Activated CD8-positive, alpha-beta memory T cell treated with anti-CD3 and anti-CD28 coated beads for 24 hours (primary cell): ENCODE measurements around the gene DIPK2B.

Experiments
- DNase-seq: peaks from one replicate; pipeline ENCODE4 v3.0.0-alpha.2; 2020

DIPK2B gene

GRCh38 chrX:45200741-45201234 lies at the start of gene DIPK2B:
TSS of gene DIPK2B (minus strand) at chrX:45200876. CDS start at chrX:45200826, 50 bp downstream.
- no peak for DNase-seq

- DNase-seq = no peak
These were observed 39.6 kb upstream of the DIPK2B start for GRCh38 chrX:45240301-45240700.

DNA sequence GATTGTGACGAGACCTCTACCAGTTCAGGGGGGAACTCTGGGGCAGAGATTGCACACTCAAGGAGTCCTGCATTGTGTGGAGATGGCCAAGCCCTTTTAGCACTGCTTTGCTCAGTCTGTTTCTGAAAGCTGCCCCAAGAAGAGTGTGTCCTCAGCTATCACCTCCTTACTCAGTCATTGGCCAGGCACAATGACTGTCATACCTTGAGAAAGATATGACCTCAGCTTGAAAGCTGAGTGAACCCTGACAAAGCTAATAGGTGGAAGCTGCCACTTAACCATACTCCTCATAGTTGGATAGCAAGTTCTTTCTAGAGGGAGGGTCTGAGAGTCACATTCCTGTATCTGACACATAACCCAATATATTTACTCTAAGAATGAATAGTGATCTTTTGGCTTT lies 37.8 kb upstream of the DIPK2B start:
- no peak for DNase-seq

DNA sequence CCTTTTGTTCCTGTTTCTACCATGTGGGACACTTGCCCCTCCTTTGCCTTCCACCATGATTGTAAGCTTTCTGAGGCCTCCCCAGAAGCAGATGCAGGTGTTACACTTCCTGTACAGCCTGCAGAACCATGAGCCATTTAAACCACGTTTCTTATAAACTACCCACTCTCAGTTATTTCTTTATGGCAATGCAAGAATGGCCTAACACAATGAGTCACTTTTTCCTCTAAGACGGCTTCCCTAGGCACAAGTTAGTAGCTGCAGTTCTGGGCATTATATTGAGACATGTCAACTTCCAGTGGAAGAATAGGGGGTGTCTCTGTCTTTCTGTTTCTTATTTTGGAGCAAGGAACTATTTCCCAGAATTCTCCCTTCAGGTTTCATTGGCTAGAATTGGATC lies 32.9 kb upstream of the DIPK2B start:
- no peak for DNase-seq

GRCh38 chrX:45232139-45232538 lies 31.5 kb upstream of the DIPK2B start:
- no peak for DNase-seq

- DNase-seq = no peak
These were observed 29.7 kb upstream of the DIPK2B start for GRCh38 chrX:45230410-45230809.

DNA sequence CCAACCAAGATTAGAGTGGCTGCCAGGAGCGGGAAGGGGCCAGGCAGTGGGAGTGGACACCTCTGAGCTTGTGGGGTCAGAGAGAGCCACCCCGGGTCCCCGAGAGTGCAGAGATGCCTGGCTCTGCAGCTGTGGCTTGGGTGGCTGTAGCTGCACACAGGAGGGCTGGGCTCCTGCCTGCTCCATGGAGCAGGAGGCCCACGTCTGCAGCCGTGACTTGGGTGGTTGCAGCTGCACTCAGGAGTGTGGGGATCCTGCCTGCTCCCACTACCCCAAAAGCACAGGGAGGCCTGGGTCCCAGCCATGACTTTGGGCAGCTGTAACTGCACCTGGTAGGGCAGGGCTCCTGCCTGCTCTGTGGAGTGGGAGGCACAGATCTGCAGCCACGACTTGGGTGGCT lies 28.7 kb upstream of the DIPK2B start:
- DNase-seq = no peak

DNA sequence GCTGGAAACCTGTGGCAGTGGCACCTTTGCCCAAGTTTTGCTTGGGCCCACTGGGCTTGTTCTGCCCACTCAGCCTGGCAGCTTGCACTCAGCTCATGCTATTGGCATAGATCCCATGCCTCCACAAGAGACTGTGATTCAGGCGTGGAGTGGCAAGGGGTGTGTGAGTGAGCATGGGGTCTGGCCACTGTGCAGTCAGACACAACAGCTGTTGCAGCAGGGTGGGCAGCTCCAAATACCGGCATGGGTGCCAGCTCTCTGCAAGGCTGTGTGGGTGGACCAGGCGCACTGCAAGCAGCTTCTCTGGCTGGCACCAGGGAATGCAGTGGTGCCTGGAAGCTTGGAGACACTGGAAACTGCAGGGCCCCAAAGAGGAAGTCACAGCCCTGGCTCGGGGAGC lies 27.4 kb upstream of the DIPK2B start:
- no peak for DNase-seq

DNA sequence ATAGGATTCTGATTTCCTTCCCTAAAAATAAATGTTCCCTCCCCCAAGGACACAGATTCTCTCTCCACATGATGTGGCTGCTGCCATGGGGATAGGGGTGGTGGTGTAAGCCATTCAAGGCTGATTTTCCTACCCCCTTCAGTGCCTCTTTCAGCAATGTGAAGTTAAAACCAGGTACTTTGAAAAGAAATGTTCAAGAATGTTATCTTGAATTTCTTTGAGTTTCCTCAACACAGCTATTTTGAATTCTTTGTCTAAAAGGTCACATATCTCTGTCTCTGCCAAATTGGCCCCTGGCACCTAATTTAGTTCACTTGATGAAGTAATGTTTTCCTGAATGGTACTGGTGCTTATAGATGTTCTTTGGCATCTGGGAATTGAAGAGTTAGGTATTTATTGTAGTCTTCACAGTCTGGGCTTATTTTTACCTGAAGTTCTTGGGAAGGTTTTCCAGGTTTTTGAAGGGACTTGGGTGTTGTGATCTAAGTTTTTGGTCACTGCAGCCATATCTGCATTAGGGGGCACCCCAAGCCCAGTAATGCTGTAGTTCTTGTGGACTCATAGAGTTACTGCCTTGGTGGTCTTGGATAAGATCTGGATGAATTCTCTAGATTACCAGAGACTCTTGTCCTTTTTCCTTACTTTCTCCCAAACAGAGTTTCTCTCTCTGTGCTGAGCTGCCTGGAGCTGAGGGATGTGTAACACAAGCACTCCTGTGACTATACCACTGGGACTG lies 7.6 kb upstream of the DIPK2B start:
- no peak for DNase-seq

DNA sequence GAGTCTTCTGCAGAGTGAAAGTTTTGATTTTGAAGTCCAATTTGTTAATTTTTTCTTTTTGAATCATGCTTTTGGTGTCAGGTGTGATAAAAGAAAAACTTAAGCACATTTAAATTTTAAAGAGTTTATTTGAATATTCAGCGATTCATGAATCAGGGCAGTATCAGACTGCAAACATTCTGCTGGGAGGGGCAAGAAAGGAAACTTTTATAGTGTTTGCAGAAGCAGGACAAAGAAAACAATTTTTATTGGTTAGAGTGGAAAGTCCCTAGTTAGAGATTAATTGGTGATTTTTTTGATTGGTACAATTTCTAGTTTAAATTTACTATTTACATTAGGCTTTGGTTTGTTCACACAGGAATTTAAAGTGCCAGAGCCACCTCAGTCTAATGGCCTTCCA lies 1.5 kb upstream of the DIPK2B start:
- DNase-seq = no peak

- no peak for DNase-seq
These were observed 2.0 kb downstream of the DIPK2B start for GRCh38 chrX:45198706-45199105.

DNA sequence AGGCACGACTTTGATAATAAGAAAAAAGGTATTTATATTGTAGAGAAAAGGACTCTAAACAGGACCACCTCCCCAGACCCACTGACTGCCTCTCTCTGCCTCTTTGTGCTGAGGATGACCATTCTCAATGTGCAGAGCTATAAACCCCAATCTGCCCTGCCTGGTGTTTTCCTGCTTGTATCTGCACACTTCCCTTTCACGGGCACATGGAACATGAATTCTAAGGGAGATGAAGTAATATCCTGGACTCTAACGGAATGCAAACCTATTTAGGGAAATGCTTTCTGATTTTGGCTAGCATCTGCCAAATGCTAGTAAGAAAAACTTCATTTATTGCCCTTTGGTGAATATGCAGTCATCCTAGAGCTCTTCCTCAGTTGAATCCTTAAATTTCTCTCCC lies 2.4 kb downstream of the DIPK2B start:
- no peak for DNase-seq

DNA sequence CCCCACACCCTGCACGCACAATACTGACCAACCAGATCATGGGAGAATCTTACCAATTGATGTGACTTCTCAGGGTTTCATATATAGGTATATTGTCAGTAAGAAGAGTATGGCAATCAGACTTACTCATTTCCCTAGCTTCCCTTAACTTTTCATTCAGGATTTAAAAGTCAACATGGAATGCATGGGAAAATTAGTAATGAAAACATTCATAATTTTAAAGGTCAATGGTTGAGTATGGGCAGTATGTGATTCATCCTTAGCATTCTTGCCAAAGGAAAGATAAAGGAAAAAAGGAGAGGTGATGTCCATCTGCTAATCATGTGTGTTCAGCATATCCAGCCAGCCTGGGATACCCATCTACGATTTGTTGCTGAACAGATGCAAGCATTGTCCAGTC lies 4.0 kb downstream of the DIPK2B start:
- no peak for DNase-seq

DNA sequence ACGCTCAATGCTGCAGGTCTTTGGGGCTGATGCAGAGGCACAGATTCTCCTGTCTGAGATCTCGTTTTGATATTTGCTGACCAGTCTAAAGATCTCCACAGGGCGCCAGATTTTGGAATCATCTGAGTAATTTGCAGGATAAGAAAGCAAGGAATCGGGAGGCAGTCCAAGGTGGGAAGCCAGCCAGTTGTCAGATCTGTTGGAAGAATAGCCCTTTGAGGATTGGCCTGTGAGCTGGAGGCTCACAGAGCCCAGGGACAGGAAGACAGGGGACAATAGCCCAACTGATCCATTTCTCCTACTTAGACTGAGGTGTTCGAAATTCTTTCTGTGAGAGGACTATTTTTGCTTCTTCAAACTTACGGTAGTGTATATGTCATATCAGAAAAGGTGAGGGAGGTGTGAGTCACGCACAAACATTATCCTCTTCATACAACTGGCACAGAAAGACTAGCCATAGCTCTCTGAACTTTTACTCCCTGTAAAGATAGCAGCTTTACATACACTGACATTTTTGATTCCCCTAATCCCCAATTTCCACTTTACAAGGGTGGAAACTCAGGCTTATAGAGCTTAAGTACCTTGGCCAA lies 8.8 kb downstream of the DIPK2B start:
- DNase-seq = no peak

GRCh38 chrX:45191383-45191782 lies 9.3 kb downstream of the DIPK2B start:
- DNase-seq = no peak

DNA sequence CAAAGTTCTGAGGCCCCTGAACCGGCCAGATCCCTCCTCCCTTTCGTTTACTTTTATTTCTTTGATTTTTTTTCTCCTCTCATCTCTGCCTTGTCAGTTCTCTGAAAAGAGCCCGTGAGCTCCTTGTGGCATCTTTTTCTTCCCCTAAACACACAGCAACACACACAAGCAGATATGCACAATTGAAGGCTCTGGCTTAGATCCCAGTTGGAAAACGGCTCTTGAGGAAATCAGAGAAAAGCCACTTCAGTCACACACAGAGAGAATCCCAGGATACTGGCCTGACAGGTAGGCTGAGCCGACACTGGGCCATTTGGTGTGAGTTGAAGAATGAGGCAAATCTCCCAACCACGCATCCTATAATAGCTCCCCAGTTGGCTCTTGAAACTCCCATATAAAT lies 12.9 kb downstream of the DIPK2B start:
- DNase-seq = no peak

DNA sequence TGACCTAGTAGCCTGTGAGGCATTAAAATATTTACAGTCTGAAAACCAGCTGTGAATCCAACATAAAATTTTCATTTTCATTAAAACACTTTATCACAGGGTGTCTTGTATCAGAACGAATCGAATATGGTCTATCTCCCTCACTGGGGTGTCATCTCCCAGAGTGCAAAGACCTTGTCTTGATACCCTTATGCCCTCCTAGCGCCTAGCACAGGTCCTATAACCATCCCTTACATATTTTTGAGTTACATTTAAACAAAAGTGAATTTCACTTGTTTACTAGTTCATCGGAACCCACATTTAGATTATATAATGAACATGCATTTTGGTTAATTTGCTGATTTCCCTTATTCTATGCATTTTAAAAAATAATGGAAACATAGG lies 14.0 kb downstream of the DIPK2B start:
- no peak for DNase-seq

DNA sequence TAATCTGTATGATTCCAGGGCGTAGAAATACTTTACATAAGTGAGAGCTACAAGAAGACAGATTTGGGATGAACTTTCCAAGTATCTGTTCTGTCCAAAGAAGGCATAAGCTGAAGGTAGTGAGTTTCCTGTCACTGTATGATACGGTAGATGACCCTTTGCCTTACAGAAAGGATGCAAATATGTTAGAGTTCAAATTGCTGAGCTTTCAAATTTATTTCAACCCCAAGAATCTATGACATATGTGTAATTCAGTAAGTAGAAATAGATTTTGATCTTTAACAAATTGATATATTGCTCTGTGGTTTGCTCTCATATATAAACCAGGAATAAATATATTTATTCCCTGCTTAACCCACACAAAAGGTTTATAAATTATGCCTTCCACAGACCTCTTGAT lies 16.5 kb downstream of the DIPK2B start:
- DNase-seq = no peak

DNA sequence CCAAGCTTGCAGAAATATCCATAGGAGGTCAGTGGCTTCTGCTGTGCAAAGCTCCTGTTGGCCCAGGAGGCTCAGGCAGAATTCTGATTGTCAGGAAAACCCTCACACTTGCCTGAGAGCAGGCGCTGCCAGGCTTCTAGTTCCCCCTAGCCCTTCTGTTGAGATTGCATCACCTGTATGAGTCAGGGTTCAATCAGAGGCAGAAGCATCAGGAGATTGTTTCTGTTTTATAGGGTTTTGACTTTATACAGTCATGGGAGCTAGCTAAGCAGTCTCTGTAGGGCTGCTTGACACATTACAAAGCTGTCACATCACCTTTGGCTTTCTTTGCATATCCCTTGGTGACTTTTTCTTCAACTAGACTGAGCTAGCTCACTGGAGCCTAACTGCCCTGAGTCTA lies 27.8 kb downstream of the DIPK2B start:
- DNase-seq = no peak

DNA sequence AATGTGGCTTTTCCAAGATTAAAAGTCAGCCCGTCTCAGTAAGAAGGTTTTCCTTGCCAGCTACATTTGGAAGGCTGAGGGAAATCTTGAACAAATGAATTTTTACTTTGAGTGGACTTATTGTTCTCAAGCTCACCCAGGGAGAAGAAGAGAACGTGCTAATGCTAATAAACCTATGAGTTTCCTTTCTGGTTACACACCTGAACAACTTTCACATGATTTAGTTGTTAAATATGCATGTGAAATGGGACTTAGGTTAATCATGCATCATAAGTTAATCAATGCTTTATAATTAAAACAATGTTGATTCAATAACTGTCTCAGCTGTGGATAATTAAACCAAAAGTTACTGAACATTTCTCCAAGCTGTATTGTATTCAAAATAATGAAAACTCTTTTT lies 33.9 kb downstream of the DIPK2B start:
- no peak for DNase-seq

DNA sequence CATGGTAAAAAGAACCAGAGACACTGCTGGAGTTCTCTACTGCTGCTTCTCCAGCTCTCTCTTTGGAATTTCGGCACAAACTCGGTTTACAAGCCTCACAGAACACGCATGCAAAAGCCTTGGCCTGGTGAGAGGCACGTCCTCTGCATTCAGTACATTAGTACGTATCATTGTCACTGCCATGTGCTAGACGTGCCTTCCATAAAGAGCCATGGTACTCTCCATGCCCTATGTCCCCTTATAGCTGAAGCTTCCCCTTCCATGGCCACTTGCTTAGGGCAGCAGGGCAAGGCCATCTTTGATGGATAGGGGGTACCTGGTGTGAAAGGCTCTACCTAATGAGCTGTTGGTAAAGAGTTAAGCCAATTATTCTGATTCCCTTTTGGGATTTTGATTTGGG lies 35.0 kb downstream of the DIPK2B start:
- no peak for DNase-seq

GRCh38 chrX:45164995-45165394 lies 35.7 kb downstream of the DIPK2B start:
- DNase-seq = no peak

- no peak for DNase-seq
These were observed 36.6 kb downstream of the DIPK2B start for GRCh38 chrX:45164021-45164621.

- no peak for DNase-seq
These were observed 43.0 kb downstream of the DIPK2B start for GRCh38 chrX:45157647-45158046.

GRCh38 chrX:45154462-45154861 lies 46.2 kb downstream of the DIPK2B start:
- no peak for DNase-seq
